Measurements from ENCODE around the gene PIP4P1.

Gene PIP4P1

DNA sequence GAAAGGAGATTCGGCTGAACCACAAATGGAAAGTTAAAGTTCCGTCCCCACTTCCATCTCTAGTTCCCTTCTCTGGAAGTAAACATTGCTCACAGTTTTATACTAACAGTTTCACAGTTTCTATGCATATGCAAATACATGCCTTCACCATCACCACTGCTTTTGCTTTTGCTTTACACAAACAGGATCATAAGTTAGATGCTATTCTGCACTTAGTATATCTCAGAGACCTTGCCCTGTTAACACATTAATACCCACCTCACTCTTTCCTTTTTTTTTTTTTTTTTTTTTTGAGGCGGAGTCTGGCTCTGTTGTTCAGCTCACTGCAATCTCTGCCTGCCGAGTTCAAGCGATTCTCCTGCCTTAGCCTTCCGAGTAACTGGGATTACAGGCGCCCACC lies 48.8 kb downstream of the PIP4P1 start:
- Histone ChIP-seq H3K9me3 (ENCODE audit: control insufficient read depth in 1 of 2, low read length in 2 of 2) (no peaks in the 10 kb centered on the region), H3K9ac (ENCODE audit: low read depth in 1 of 2, low read length in 2 of 2) (peak overlapping the region; percentile 97 to 99), H3K4me1 (ENCODE audit: control insufficient read depth in 1 of 2, insufficient read depth in 2 of 2, low read length in 2 of 2) (peaks cover 41 to 44% of the 10 kb centered on the region in 2 donors), H3K27me3 (ENCODE audit: control insufficient read depth in 1 of 2, insufficient read depth in 2 of 2, low read length in 2 of 2) (no peaks in the 10 kb centered on the region), H3K4me3 (ENCODE audit: low read depth in 1 of 2, low read length in 2 of 2) (peak overlapping the region; percentile 95 to 98), H3K36me3 (ENCODE audit: control insufficient read depth in 1 of 2, insufficient read depth in 2 of 2, low read length in 2 of 2) (peaks cover 10 to 12% of the 10 kb centered on the region in 2 donors), H3K27ac (ENCODE audit: low read depth, low read length) (no peak overlapping the region)

DNA sequence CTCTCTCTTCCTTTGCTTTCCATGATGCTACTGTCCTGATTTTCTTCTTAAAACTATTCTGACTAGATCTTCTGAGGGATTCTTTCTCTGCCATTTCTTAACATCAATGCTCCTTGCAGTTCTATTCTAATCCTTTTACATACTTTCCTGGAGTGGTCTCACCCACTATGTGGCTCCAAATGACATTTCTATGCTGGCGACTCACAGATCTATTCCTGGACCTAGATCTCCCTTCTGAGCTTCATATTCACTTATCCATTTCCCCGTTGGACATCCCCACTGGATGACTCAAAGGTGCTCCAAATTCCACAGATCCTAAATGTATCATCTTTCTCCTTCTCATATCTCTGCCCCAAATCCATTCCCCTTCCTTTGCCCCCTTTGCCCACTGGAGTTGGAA lies 52.0 kb downstream of the PIP4P1 start:
- no peaks in the 10 kb centered on the region for H3K9me3 ChIP-seq (ENCODE audit: control insufficient read depth in 1 of 2, low read length in 2 of 2)
- no peak overlapping the region for H3K27ac ChIP-seq (ENCODE audit: low read depth, low read length)
- no peaks in the 10 kb centered on the region for H3K27me3 ChIP-seq (ENCODE audit: control insufficient read depth in 1 of 2, insufficient read depth in 2 of 2, low read length in 2 of 2)
- H3K4me3 ChIP-seq (ENCODE audit: low read depth in 1 of 2, low read length in 2 of 2) = no peak overlapping the region
- no peak overlapping the region for H3K9ac ChIP-seq (ENCODE audit: low read depth in 1 of 2, low read length in 2 of 2)
- H3K36me3 ChIP-seq (ENCODE audit: control insufficient read depth in 1 of 2, insufficient read depth in 2 of 2, low read length in 2 of 2) = peaks cover 31 to 43% of the 10 kb centered on the region in 2 donors
- H3K4me1 ChIP-seq (ENCODE audit: control insufficient read depth in 1 of 2, insufficient read depth in 2 of 2, low read length in 2 of 2) = peaks cover 16 to 19% of the 10 kb centered on the region in 2 donors
